Mucosa of descending colon (tissue), 3 donors: ENCODE results near the gene INHBA. TPM values are rescaled to one million over a fixed set of nuclear protein-coding genes. Genes with fewer than 3 reads are reported as not detected.

ENCODE experiments used
- ATAC-seq: fragments of 200-7000 bp; cut with Tn5 transposase; one replicate; pipeline ENCODE4 v1.9.1; 2020; ENCODE audit warnings: mild to moderate bottlenecking, moderate library complexity
- DNase-seq, 3 donors: peaks; one replicate each; pipeline ENCODE4 v3.0.0-alpha.2; 2020
- H3K36me3 ChIP-seq: fragments of 200-600 bp; one replicate; pipeline ENCODE4 v1.8.0; 2021; ENCODE audit warnings: low read depth, mild to moderate bottlenecking
- H3K4me1 ChIP-seq: fragments of 200-600 bp; one replicate; pipeline ENCODE4 v1.8.0; 2021; ENCODE audit warnings: low read depth, mild to moderate bottlenecking
- H3K4me3 ChIP-seq: fragments of 200-600 bp; one replicate; pipeline ENCODE4 v1.8.0; 2021; ENCODE audit warnings: mild to moderate bottlenecking
- H3K9me3 ChIP-seq: fragments of 200-600 bp; one replicate; pipeline ENCODE4 v1.8.0; 2021; ENCODE audit warnings: mild to moderate bottlenecking
- CTCF ChIP-seq: fragments of 200-600 bp; IDR thresholded peaks from one replicate; pipeline ENCODE4 v1.8.0; 2022; ENCODE audit warnings: antibody characterized with exemption, mild to moderate bottlenecking
- intact Hi-C, 2 donors: fragments of 100-400 bp; cut with DNase I in 1 of 2; cut with micrococcal nuclease in 1 of 2; formaldehyde crosslinking; loops; one replicate each; pipeline versions ENCODE4 v1.11.0 to v1.11.1; 2022; cut with DNase I, micrococcal nuclease
- total RNA-seq, 3 donors: library from RNA; stranded (reverse); fragmentation: NEBNext Ultra II Directional in 2 of 3; extraction: Animal tissue kit (Norgen Biotek cat#: 25700) in 2 of 3; gene quantifications; one replicate each; pipeline versions ENCODE4 v1.2.1 to v1.2.4, GENCODE V29; 2021 to 2023
- donor health status: DM: no; HTN: no; CAD: no; lungs with moderate emphysema.
- donor health status: DM: no; HTN: no; CAD: no.
- donor health status: DM: no; HTN: yes; CAD: no.

The INHBA gene
- total RNA-seq, 3 donors from 2014 or later, result 0.28 to 1.2 (median 0.35) TPM

DNA sequence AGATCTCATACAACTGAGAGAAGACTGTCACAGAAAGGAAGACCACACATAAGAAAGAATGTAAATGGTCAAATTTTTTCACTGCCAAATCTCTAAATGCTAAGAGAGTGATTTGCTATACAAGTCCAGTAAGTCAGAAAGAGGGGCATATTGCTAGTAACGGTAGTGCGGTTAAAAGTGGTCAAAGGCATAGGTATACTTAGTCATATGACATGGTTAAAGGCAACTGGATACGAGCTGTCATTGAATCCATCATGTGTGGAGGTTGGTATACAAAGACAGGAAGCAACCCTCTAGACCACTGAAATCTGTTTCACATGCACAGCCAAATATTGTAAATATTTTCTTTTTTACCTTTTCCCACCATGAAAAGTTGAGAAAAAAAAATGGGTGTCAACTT is 4.8 kb downstream of the INHBA start:
- ATAC-seq (no peak), DNase-seq (no peak)
- Histone ChIP-seq H3K9me3 (no peaks in the 10 kb centered on the region), H3K4me3 (no peak overlapping the region), H3K36me3 (no peaks in the 10 kb centered on the region), H3K4me1 (peaks cover 2% of the 10 kb centered on the region)
- intact Hi-C loops, result no loop called here
- TF ChIP-seq CTCF, result no peak

DNA sequence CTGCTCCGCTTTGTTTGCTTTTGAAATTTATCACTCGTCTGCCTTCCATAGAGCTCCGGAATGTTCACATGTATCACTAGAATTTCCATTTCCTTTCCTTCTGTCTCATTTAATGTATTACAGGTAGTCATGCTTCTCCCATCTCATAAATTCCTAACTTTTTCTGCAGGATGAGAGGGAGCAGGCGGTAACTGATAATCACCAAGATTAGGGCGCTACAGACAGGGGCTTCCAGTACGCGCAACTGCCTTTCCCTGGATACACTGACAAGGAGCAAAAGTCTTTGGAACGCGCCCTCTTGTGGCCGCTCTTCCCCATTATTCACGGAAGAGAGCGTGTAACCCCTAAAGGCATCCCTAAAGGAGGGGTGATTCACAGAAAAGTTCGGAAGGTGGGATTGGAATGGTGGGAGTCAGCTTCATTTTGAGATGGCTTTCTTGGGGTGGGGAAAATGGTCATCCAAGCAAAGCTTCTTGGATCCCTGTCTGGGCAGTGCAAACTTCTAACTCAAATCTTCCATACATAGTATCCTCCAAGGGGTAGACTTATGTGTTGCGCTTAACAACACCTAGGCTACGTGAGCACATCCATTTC is 6.5 kb downstream of the INHBA start:
- peak; percentile 81 for ATAC-seq
- TF ChIP-seq CTCF, result peak; percentile 27
- no peak overlapping the region for H3K4me3 ChIP-seq
- DNase-seq, result peak in 2 of 3 donors; percentile 77 to 88
- no peaks in the 10 kb centered on the region for H3K9me3 ChIP-seq
- no peaks in the 10 kb centered on the region for H3K36me3 ChIP-seq
- intact Hi-C loops, result no loop called here
- no peaks in the 10 kb centered on the region for H3K4me1 ChIP-seq

DNA sequence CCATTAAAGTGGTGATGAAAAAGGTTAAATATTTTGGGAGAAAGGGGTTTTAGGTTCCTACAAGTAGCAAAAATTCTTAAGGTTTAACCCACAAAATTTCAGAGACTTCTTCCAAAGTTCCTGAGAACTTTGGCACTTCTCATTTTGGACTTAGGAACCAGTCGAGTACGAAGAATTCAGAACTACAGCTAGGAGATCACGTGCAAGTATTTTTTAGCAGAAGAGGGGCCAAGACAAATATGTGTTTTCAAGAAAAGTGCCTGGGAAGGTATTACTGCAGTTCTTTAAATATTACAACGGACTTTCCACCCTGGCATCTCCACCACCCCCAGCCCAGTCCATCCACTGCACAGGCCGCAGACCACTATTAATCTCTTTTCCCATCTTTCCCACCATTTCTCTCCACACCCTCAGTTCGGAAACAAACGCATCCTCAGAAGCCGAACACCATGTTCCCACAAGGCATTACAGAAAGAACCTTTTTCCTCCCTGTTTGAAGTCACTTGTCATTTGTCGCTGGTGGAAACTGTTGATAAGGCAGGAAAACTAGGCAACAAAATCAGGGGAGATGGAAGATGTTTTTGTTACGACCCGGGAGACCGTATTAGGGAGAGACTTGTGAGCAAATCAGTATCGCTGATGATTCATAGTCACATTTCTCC is 7.1 kb downstream of the INHBA start:
- ATAC-seq, result no peak
- Histone ChIP-seq H3K4me1 (no peaks in the 10 kb centered on the region), H3K9me3 (no peaks in the 10 kb centered on the region), H3K36me3 (no peaks in the 10 kb centered on the region), H3K4me3 (no peak overlapping the region)
- no peak for DNase-seq
- no peak for TF ChIP-seq CTCF
- intact Hi-C loops, result no loop called here

- Histone ChIP-seq H3K9me3 (no peaks in the 10 kb centered on the region), H3K36me3 (no peaks in the 10 kb centered on the region), H3K4me1 (no peaks in the 10 kb centered on the region), H3K4me3 (no peak overlapping the region)
- TF ChIP-seq CTCF, result no peak
- intact Hi-C loops, result no loop called here
- no peak for DNase-seq
- ATAC-seq, result no peak
Measured at GRCh38 chr7:41694495-41694894, 8.4 kb downstream of the INHBA start.

- no peaks in the 10 kb centered on the region for H3K9me3 ChIP-seq
- H3K4me3 ChIP-seq, result no peak overlapping the region
- no peaks in the 10 kb centered on the region for H3K4me1 ChIP-seq
- TF ChIP-seq CTCF, result no peak
- DNase-seq (no peak), ATAC-seq (peak; percentile 53)
- H3K36me3 ChIP-seq, result no peaks in the 10 kb centered on the region
- intact Hi-C loops, result no loop called here
Measured at GRCh38 chr7:41693150-41693997, 9.5 kb downstream of the INHBA start.
